Stimulated activated CD4-positive, alpha-beta T cell treated with anti-CD3 and anti-CD28 coated beads, TNF-alpha, amount 100 ng/mL, for 24 hours (primary cell): ENCODE data around the gene TMEM256.

ENCODE experiments used
- DNase-seq, 3 experiments: peaks; one replicate each; pipeline ENCODE4 v3.0.0-alpha.2; 2020; ENCODE audit warnings: low read depth in 3 of 3

Gene TMEM256

DNA sequence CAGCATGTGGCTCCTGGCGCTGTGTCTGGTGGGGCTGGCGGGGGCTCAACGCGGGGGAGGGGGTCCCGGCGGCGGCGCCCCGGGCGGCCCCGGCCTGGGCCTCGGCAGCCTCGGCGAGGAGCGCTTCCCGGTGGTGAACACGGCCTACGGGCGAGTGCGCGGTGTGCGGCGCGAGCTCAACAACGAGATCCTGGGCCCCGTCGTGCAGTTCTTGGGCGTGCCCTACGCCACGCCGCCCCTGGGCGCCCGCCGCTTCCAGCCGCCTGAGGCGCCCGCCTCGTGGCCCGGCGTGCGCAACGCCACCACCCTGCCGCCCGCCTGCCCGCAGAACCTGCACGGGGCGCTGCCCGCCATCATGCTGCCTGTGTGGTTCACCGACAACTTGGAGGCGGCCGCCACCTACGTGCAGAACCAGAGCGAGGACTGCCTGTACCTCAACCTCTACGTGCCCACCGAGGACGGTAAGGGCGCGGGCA is 4.4 kb upstream of the TMEM256 start:
- no peak for DNase-seq

DNA sequence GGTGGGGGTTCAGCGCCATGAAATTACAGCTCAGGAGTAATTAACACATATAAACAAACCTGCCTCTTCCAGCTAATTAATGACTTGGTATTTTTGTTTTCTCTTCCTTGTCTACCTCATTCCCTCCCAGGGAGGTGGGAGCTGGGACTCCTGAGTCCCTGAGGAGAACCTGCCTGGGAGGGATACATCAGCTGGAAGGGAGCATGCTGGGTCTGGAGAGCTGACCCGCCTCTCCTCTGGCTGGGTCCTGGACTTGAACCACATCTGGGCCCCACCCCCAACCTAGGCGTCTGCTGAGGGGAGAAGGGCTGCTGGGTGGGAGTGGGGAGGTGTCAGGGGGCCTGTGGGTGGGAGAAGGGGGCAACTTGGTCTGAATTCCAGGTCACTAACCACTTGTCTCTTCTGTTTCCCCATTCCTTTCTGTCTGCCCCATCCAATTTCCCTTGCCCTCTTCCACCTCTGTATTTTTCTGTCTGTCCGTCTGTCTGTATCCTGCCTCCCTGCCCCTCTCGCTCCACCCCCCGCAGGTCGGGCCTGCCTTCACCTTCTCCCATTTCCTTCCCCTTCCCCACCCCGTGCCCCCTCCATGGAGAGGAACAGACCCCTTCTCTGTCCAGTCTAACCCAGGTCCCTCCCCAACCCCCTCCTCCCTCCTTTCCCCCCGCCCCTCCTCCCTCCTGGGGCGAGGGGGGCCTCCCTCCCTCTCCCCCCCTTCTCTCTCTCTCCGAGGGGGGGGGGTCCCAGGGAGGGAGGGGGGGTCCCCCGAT is 3.8 kb upstream of the TMEM256 start, which contains the start of gene NLGN2:
TSS of gene NLGN2 (plus strand) at position 361 of the 767 bp plus-strand sequence. CDS start 411 bp downstream, outside the sequence.
- no peak for DNase-seq

DNA sequence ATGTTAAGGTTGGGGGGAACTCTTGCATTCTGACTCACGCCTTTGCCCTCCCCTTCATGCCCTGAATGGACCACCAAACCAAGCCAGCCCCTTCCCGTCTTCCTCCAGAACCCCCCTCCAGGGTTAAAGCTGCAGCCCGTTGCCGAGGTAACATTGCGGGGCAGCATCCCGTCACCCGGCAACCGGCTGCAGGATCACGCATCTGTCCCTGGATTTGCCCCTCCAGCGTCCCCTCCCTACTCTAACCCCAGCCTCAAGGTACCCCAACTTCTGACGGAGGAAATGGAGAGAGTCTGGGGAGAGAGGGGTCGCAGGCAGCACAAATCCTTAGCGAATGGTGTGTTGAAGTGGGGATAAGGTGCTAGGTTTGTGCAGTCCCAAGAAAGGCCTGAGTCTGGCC is 3.2 kb upstream of the TMEM256 start:
- DNase-seq: no peak

DNA sequence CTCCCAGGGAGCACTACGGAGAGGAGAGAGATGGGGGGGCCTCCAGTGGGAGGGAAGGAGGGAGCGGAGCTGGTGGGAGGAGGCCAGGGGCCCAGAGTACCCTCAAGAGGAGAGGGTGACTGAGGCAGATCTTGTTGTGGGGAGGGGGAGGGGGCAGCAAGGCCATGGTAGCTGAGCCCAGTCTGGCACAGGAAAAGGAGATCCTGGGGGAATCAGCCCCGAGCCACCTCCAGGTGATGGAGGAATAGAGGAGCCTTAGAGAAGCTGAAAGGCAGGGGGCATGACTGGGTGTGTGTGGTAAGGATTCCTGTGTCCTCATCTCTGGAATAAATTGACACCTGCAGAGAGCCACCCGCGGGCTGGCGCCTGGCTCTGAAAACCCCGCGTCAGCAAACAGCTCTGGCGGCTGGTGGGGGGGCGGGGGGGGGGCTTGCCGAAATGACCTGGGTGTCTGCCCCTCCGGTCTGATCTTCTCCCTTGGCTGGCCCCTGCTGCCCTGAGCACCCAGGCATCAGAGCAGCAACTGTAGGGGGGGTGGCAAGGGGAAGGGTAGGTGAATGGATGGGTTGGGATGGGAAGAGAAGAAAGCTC is 2.4 kb upstream of the TMEM256 start:
- DNase-seq: no peak

DNA sequence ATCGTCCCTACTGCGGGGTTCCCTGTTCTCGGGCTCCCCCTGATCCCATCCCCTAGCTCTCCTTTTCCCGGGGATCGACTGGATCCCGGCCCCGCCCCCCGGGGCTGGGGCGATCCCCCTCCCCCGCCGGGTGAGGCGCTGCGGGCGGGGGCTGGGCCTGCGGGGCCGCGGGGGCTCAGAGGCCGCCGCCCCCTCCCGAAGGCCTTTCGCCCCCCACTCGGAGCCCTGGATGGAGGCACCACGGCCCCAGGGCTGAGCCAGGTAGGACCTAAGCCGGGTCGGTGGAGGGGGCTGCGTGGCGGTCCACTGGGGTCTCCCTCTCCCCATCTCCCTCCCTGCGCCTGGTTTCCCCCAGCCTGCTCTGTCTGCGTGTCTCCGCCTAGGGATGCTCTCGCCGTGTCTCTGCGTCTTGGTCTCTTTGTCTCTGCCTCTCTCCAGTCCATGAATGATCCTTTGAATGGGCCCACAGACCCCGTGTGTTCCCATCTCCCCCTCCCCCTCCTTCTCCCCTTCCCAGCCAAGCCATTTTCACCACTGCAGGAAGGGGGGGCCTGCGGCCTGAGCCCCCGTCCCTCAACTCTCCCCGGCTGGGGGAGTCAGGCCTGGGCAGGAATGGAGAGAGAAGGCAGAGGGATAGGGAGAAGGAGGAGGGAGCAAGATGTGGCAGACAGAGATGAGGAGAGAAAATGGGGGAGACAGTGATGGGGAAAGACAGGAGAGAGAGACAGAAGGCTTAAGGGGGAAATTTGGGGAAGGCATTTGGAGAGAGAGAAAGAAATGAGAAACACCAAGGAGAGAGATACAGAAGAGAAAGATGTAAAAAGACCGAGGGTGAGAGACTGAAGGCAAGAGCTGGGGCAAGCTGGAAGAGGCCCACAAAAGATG is 1.7 kb upstream of the TMEM256 start:
- no peak for DNase-seq

DNA sequence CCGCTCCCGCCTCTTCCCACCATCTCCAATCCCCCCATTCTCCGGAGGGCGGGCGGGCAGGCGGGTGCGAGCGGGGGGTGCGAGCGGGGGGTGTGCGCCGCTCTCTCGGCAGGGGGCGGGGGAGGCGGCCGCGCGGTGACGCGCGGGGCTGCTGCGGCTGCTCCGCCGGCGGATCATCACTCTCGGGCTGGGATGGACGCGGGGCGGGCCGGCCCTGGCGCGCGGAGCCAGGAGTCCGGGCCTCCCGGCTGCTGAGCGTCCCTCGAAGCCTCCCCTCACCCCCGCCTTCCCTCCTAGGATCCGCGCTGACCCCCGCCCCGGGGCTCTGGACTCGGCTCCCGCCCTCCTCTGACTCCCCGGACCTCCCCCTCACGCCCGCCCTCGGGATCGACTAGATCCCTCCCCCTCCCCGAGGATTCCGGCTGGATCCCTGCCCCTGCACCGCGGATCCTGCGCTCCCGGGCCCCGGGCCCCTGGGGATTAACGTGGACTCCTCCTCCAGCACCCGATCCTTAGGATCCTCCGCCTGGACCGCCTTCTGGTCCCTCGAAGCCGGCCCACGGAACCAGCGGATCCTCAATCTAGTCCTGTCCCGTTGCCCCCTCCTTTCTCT is 946 bp upstream of the TMEM256 start:
- DNase-seq: peak in 1 of 3 experiments; percentile 63

DNA sequence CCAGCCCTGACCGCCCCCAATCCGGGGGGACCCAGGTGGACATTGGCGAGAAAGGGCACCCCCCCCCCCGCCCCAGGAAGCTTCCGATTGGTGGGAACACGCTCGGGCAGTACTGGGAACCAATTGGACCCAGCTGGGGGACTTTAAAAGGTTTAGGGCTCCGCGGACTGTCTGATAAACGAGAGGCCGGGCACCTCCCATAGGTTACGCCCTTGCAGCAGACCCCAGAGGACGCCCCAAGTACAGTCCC is 245 bp downstream of the TMEM256 start:
- DNase-seq: no peak

DNA sequence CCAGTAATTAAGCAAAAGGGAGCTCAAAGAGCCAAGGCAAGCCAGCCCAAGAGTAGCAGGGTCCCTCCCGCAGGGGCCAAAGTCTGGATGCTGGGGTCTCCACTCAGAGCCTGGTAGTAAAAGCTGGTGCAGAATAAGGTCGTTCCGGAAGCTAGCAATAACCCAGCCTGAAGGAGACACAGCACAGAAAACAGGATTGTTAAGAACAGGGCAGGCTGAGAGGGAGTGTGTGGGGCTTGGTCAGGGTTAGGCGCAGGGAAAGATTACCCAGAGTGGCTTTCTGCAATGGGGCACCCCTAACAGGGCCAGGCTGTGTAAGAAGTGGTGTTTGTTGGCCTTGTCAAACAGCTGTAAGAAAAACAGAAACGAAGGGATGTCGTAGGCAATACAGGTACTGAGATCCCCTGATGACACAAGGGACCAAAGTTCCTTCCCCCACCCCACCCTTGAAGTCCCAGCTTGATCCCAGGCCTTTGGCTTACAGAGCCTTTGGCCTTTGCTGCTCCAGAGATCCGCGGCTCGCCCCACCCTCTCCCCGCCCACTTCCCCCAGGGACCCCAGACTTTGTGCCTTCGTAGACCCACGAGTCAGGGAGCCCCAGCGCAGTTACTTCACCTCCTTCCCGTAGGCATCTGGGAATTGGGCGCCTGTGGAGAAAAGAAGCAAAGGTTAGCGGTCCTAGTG is 712 bp downstream of the TMEM256 start:
- DNase-seq: no peak

DNA sequence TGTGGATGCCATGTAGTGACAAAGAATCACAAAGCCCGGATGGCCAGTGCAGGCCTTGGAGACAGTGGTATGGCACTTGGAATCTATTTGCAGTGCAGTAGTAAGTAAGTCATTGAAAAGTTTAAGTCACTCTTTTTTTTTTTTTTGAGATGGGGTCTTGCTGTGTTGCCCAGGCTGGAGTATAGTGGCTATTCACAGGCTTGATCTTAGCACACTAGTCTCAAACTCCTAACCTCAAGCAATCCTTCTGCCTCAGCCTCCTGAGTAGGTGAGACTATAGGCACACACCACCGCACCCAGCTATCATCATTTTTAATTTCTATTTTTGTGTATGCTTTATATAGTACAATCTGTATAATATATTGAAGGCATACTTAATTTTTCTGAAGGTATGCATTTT is 5.3 kb downstream of the TMEM256 start:
- DNase-seq: no peak

DNA sequence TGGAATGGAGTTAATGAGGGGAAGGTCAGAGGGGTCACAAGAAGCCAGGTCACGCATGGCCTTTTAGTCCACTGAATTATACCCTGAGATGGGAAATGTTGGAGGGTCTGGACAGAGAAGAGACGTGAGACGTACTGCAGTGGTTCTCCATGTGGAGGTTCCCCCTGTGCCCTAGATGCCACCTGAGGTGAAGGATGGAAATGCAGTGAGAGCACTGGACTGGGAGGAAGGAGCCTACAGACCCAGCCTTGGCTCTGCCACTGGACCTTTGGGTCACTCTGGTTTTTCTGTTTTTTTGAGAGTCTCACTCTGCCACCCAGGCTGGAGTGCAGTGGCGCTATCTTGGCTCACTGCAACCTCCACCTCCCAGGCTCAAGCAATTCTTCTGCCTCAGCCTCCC is 7.8 kb downstream of the TMEM256 start:
- DNase-seq: no peak

DNA sequence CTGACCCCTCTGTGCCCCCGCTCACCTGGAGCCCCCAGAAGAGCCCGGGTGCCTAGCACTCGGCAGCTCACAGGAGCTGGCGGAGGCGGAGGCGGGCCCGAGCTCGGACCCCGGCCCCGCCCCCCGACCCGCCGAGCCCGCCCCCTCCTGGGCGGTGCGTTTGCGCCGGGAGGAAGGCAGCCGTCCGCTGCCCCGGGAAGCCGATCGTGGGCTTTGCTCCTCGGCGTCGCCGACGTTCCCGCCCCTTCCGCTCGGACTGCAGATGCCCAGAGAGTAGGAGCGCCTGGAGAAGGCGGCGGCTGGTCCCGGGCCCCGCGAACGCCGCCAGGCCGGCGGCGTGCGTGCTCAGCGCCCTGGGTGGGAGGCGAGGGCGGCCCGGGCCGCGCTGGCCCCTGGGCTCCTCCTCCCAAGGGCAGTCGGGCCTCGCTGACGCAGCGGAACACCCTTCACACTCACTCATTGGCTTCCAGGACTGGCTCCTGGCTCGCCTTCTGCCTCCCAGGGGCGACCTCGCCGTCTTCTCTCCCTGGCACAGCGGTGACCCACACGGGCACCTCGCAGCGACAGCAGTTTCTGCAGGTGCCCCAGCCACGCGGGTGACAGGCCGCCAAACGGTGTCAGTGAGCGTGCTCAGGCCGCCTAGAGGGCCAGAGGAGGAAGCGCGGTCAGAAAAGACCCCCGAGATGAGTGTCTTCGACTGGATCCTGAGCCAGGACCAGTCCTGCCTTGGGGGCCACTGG is 9.3 kb downstream of the TMEM256 start, which contains the start of gene PLSCR3:
TSS of gene PLSCR3 (minus strand) at position 74 of the 740 bp plus-strand sequence. CDS start 415 bp downstream, outside the sequence.
- peak; percentile 61 to 87 (median 75) for DNase-seq

DNA sequence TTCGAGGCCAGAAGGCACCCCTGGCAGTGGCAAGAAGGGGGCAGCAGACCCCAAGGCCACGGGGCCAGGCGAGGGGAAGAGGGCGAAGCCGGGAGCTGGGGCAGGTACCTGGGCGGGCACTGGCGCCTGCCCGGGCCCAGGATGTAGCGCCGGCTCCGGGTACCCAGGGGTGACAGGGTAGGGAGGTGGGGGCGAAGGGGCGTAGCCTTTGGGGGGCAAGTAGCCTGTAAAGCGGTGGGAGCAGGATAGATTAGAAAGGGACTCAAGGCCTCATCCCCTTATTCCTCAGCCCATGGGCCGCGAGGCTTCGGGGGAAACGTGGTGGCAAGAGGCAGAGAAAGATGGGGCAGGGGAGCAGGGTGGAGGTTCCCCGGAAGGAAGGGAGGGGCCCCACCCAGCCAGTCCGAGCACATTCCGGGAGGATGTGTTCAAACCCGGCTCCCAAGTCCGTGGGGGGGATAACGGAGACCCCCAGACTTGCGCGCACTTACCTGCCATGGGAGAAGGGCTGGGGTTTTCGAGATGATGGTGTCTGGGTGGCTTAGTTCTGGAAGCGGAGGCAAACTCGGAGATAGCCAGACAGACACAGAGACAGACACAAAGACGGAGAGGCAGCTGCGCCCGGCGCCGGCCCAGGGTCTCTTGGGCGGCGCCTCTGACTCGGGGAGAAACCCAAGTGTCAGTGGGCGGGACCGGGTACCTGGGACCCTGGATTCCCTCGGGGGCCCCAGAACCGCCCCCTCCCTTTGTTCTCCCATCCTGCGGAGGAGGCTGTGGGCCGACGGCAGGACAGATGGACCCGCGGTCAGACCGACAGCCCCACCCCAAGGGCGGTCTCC is 10.1 kb downstream of the TMEM256 start:
- DNase-seq: peak; percentile 24 to 63 (median 26)

DNA sequence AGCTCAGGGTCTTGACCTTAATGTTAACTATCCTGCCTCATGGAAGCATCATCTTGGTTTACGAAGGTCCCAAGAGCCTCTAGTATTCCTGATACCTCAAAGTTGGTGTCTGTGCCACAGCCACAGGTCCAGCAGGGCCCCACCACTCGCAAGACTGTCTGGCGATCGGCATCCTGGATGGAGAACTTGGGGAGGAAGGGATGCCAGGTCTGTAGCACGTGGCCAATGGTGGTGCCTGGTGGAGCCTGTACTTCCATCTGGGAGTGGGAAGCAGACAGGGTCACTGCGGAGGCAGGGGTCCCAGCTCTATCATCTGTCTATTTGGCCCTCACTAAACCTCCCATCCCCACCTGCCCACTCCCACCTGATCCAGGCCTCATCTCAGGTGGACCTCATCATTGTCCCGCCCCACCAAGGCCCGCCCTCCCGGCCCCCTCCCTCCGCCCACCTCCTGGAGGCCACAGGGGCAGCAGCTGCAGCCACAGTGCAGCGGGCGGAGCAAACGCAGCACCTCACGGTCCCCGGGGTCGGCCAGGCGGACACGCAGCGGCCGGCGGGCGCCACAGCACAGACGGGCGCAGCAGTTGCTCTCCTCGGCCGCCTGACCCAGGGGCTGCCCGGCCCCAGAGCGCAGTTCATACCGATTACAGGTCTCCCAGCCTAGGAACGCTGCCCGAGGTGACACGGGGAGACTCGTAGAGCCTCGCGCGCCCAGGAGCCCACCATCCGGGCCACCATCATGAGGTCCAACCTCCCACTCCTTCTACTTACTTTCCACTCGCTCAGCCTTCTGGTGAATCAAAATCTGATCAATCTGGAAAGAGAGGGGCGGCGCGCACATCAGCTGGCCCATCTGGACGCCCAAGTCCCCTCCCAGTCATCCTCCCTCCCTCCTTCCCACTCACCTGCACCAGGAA is 10.9 kb downstream of the TMEM256 start:
- no peak for DNase-seq

DNA sequence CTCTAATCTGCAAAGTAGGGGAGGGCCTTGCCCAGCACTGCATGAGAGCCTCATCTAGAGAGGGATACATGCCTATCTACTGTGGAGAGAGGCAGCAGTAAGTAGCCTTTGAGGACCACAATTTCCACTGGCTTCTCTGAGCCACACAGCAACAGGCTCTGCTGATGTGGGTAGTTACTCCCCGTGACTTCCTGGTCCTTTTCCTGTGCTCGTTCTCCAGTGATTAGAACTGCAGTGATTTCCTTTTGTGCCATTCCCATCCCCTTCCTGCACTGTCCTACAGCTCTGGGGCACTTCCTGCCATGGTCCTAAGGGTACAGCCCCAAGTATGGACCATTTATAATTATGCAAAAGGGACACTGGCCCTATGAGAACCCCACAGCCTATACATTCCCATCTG is 12.6 kb downstream of the TMEM256 start:
- DNase-seq: no peak

DNA sequence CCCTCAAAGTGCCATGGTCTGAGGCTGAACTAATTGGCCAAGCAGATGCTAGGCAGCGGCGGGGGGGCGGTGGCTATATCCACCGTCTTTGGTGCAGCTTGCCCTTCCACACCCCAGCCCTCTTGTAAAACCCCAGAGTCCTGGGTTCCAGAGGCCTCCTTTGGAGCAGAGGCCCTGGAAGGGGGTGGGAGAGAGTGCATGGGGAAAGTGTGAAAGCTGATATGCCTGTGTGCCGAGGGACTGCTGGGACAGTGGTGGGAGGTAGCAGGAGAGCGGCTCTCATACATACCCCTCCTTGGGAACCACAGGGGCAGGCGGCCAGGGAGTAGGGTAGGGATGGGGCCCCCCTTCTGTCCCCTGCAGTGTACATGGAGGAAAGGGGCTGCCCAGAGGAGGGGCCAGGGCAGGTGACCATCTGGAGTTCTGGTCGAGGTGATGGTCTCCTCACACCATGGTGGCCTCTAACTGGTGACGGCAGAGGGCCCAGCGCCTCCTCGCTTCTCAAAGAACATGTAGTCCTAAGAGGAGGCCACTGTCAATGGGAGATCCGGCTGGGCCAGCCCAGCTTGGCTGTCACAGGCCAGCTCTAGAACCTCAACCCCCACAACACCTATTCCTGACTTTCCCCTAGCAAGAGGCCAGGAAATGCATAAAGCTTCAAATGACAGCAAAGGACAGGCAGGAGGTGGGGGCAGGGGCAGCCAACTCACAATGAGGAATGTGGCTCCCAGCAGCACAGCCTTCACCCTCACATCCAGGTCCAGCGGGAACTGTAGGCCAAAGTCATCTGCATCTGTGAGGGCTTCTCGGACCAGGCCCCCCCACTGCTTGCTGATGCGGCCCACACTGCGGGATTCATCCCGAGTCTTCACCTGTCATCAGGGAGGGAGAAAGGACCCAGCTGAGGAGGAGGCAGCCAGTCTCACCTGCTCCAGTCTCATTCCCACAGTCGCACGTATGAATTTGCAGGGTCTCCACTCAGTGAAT is 13.7 kb downstream of the TMEM256 start:
- no peak for DNase-seq

DNA sequence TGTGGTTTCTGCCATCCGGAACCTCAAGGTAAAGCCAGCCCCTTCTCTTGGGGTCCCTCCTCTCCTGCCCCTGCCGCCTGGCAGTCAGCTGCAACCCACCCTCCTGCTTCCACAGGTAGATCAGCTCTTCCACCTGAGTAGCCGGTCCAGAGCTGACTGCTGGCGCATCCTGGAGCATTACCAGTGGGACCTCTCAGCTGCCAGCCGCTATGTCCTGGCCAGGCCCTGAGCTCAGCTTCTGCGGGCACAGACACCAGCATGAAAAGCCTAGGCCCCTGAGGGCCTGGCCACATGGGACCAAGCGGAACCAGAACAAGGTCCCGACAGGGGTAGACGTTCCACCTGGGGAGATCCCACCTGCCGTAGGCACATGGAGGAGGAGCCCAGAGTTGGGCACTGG is 15.0 kb downstream of the TMEM256 start:
- no peak for DNase-seq

DNA sequence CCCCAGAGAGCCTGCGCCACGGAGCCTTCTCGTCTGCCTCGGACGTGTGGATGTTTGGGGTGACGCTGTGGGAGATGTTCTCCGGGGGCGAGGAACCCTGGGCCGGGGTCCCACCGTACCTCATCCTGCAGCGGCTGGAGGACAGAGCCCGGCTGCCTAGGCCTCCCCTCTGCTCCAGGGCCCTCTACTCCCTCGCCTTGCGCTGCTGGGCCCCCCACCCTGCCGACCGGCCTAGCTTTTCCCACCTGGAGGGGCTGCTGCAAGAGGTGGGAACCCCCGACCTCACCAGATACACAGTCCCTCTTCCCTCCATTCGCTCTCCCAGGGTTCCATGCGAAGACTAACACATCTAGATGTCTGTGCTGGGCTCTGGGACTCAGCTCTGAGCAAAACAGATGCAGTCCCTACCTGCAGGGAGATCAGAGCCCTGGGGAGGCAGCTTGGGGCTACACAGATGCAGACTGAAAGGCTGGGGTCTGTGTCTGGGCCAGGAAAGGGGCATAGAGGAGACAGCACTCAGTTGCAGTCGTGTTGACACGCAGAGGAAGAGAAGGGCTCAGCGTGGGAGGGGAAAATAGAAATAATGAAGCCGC is 19.3 kb downstream of the TMEM256 start:
- DNase-seq: no peak
